Skeletal muscle tissue (tissue), 4 donors: ENCODE data around the gene TPRN. TPM values are rescaled to one million over a fixed set of nuclear protein-coding genes. Genes with fewer than 3 reads are reported as not detected.
"Not testable (repeated sequence)": the region's sequence is repeated elsewhere in the genome, so short reads cannot be mapped to it uniquely, and the experiment has no call there.

ENCODE experiments used
- H3K27ac ChIP-seq: one replicate; pipeline ENCODE4 v1.7.0; 2013; ENCODE audit warnings: mild to moderate bottlenecking, low read depth, low read length, inconsistent platforms
- H3K27me3 ChIP-seq, 3 donors: one replicate each; pipeline ENCODE4 v1.7.0; 2013; ENCODE audit warnings: low read length in 3 of 3; ENCODE audit not compliant: control insufficient read depth in 3 of 3, insufficient read depth in 3 of 3
- H3K36me3 ChIP-seq, 3 donors: one replicate each; pipeline ENCODE4 v1.7.0; 2013; ENCODE audit warnings: low read length in 3 of 3; ENCODE audit not compliant: control insufficient read depth in 3 of 3, insufficient read depth in 3 of 3
- H3K4me1 ChIP-seq, 3 donors: one replicate each; pipeline ENCODE4 v1.7.0; 2013; ENCODE audit warnings: low read length in 3 of 3, mild to moderate bottlenecking in 3 of 3; ENCODE audit not compliant: control insufficient read depth in 3 of 3, insufficient read depth in 3 of 3
- H3K4me3 ChIP-seq, 3 donors: one replicate each; pipeline ENCODE4 v1.7.0; 2013; ENCODE audit warnings: low read length in 3 of 3
- H3K9ac ChIP-seq, 3 donors: one replicate each; pipeline ENCODE4 v1.7.0; 2013; ENCODE audit warnings: low read length in 3 of 3, mild to moderate bottlenecking in 3 of 3, moderate library complexity in 2 of 3, low read depth in 1 of 3
- H3K9me3 ChIP-seq, 3 donors: one replicate each; pipeline ENCODE4 v1.7.0; 2013; ENCODE audit warnings: low read length in 3 of 3; ENCODE audit not compliant: control insufficient read depth in 3 of 3
- total RNA-seq: library from RNA; depleted of rRNA; stranded (reverse); fragments of >200 nt; gene quantifications from one replicate; pipeline ENCODE4 v1.2.3, GENCODE V29; 2014
- donor health status: Osteomylitis.

The TPRN gene
- total RNA-seq, 1 donor from 2014 or later = 2.6 TPM

- H3K27me3 ChIP-seq = no peaks in the 10 kb centered on the region
- H3K36me3 ChIP-seq = peaks cover 18 to 24% (median 20%) of the 10 kb centered on the region in 3 donors
- H3K9me3 ChIP-seq = no peaks in the 10 kb centered on the region
- peak overlapping the region; percentile 88 to 91 (median 90) for H3K9ac ChIP-seq
- peaks cover 47 to 74% (median 64%) of the 10 kb centered on the region in 3 donors for H3K4me1 ChIP-seq
- H3K4me3 ChIP-seq = peak overlapping the region; percentile 51 to 83 (median 83)
- H3K27ac ChIP-seq = peak overlapping the region; percentile 84
These were observed 42.0 kb upstream of the TPRN start for GRCh38 chr9:137242269-137243203.

GRCh38 chr9:137241490-137242268, 41.1 kb upstream of the TPRN start:
- H3K27me3 ChIP-seq = no peaks in the 10 kb centered on the region
- peak overlapping the region; percentile 88 to 91 (median 90) for H3K9ac ChIP-seq
- peak overlapping the region; percentile 51 to 83 (median 83) for H3K4me3 ChIP-seq
- H3K4me1 ChIP-seq = peaks cover 55 to 74% (median 65%) of the 10 kb centered on the region in 3 donors
- H3K9me3 ChIP-seq = no peaks in the 10 kb centered on the region
- H3K36me3 ChIP-seq = peaks cover 18 to 24% (median 20%) of the 10 kb centered on the region in 3 donors
- H3K27ac ChIP-seq = peak overlapping the region; percentile 84

GRCh38 chr9:137240841-137241489, 40.4 kb upstream of the TPRN start, which contains the start of gene TUBB4B:
Gene TUBB4B, plus strand, starts transcription at chr9:137241287. Its CDS starts 74 bp downstream, at chr9:137241361.
- Histone ChIP-seq H3K9me3 (no peaks in the 10 kb centered on the region), H3K27ac (peak within 1 kb of the TSS; percentile 95), H3K36me3 (peaks cover 18 to 24% (median 20%) of the 10 kb centered on the region in 3 donors), H3K27me3 (no peaks in the 10 kb centered on the region), H3K4me1 (peaks cover 62 to 77% (median 68%) of the 10 kb centered on the region in 3 donors), H3K9ac (peak within 1 kb of the TSS; percentile 88 to 91 (median 90)), H3K4me3 (peak within 1 kb of the TSS; percentile 60 to 83 (median 83))

- Histone ChIP-seq H3K9me3 (no peaks in the 10 kb centered on the region), H3K36me3 (peaks cover 18 to 24% (median 20%) of the 10 kb centered on the region in 3 donors), H3K4me1 (peaks cover 67 to 78% (median 69%) of the 10 kb centered on the region in 3 donors)
These were observed 39.8 kb upstream of the TPRN start for GRCh38 chr9:137240318-137240840.

GRCh38 chr9:137239541-137240200, 39.1 kb upstream of the TPRN start:
- peaks cover 64 to 74% (median 66%) of the 10 kb centered on the region in 3 donors for H3K4me1 ChIP-seq
- H3K27me3 ChIP-seq, H3K9me3 ChIP-seq: not testable (repeated sequence)
- peak overlapping the region; percentile 95 for H3K27ac ChIP-seq
- H3K9ac ChIP-seq = peak overlapping the region; percentile 74 to 88 (median 75)
- peaks cover 18 to 24% (median 20%) of the 10 kb centered on the region in 3 donors for H3K36me3 ChIP-seq
- peak overlapping the region; percentile 60 to 80 (median 79) for H3K4me3 ChIP-seq

More at GRCh38 chr9:137240318-137240840, 39.8 kb upstream of the TPRN start:
- peaks cover 0 to 3% (median 0%) of the 10 kb centered on the region in 3 donors for H3K27me3 ChIP-seq
- peak overlapping the region; percentile 74 to 88 (median 75) for H3K9ac ChIP-seq
- peak overlapping the region; percentile 95 for H3K27ac ChIP-seq
- peak overlapping the region; percentile 60 to 80 (median 79) for H3K4me3 ChIP-seq

- H3K27me3 ChIP-seq = peaks cover 0 to 17% (median 9%) of the 10 kb centered on the region in 3 donors
- H3K4me3 ChIP-seq = peak overlapping the region in 1 of 3 donors; percentile 43
- H3K9ac ChIP-seq = peak overlapping the region; percentile 64 to 74 (median 68)
- H3K4me1 ChIP-seq = peaks cover 47 to 58% (median 52%) of the 10 kb centered on the region in 3 donors
- peak overlapping the region; percentile 81 for H3K27ac ChIP-seq
- no peaks in the 10 kb centered on the region for H3K9me3 ChIP-seq
- peaks cover 10 to 14% (median 12%) of the 10 kb centered on the region in 3 donors for H3K36me3 ChIP-seq
These were observed 37.5 kb upstream of the TPRN start for GRCh38 chr9:137237759-137238726.

GRCh38 chr9:137236936-137237421, 36.4 kb upstream of the TPRN start:
- H3K27ac ChIP-seq = peak overlapping the region; percentile 81
- H3K9me3 ChIP-seq = no peaks in the 10 kb centered on the region
- peaks cover under 1 to 4% (median 1%) of the 10 kb centered on the region in 3 donors for H3K36me3 ChIP-seq
- H3K4me1 ChIP-seq = peaks cover 37 to 47% (median 43%) of the 10 kb centered on the region in 3 donors
- peak overlapping the region; percentile 48 to 64 (median 61) for H3K4me3 ChIP-seq
- peak overlapping the region; percentile 64 to 74 (median 68) for H3K9ac ChIP-seq
- peaks cover 0 to 21% (median 16%) of the 10 kb centered on the region in 3 donors for H3K27me3 ChIP-seq
